GM21529 (cell line): ENCODE data around the gene ACMSD.
"Not testable (repeated sequence)": the region's sequence is repeated elsewhere in the genome, so short reads cannot be mapped to it uniquely, and the experiment has no call there.

Experiments
- ATAC-seq: cut with Tn5 transposase; IDR thresholded peaks from one replicate; pipeline ENCODE4 v1.9.1; 2021; ENCODE audit not compliant: unreplicated experiment

ACMSD gene

DNA sequence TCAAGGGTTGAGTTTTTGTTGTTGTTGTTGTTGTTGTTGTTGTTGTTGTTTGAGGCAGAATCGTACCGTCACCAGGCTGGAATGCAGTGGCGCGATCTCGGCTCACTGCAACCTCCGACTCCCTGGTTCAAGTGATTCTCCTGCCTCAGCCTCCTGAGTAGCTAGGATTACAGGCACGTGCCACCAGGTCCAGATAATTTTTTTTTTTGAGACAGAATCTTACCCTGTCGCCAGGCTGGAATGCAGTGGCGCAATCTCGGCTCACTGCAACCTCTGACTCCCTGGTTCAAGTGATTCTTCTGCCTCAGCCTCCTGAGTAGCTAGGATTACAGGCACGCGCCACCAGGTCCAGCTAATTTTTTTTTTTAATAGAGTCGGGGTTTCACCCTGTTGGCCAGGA lies 65.3 kb downstream of the ACMSD start:
- ATAC-seq, result not testable (repeated sequence)

DNA sequence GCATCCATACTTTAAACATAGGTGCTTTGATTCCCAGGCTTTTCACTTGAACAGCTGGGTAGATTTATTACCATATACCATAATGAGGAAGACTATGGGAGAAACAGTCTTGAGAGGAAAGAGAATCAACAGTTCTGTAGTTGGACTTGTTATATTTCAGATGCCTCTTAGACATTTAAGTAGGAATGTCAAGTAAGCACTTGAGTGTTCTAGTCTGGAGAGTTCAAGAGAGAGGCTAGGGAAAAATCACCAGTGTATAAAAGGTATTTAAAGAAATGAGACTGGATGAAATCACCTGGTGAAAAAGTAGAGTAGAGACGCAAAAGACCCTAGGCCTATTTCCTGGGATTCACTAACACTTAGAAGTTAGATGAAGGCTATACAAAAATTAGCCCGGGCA lies 66.8 kb downstream of the ACMSD start:
- ATAC-seq, result no peak

DNA sequence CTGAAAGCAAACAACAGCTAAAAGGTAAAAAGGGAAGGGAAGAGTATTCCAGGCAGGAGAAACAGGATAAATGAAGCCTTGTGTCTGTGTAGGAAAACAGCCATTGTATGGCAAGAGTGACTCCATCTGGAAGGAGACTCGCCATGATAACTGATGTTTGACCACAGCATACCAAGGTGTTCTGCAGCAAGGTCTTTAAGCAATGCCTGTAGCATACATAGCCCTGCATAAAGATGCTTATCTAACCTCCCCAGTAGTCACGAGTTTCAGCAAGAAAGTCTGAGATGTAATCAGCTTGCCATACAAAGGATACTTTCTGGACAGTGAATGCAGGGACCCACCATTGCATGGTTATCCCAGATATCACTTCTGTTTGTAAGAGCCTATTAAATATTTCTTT lies 68.3 kb downstream of the ACMSD start:
- no peak for ATAC-seq

DNA sequence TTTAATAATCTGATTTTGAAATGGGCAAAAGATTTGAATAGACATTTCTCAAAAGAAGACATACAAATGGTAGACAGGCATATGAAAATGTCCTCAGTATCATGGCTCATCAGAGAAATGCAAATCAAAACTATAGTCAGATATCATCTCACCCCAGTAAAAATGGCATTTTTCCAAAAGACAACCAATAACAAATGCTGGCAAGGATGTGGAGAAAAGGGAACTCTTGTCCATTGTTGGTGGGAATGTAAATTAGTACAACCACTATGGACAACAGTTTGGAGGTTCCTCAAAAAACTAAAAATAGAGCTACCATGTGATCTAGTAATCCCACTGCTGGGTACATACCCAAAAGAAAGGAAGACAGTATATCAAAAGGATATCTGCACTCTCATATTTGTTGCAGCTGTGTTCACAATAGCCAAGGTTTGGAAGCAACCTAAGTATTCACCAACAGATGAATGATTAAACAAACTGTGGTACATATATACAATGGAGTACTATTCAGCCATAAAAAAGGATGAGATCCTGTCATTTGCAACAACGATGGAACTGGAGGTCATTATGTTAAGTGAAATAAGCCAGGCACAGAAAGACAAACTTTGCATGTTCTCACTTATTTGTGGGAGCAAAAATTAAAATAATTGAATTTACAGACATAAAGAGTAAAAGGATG lies 69.2 kb downstream of the ACMSD start:
- ATAC-seq, result not testable (repeated sequence)

DNA sequence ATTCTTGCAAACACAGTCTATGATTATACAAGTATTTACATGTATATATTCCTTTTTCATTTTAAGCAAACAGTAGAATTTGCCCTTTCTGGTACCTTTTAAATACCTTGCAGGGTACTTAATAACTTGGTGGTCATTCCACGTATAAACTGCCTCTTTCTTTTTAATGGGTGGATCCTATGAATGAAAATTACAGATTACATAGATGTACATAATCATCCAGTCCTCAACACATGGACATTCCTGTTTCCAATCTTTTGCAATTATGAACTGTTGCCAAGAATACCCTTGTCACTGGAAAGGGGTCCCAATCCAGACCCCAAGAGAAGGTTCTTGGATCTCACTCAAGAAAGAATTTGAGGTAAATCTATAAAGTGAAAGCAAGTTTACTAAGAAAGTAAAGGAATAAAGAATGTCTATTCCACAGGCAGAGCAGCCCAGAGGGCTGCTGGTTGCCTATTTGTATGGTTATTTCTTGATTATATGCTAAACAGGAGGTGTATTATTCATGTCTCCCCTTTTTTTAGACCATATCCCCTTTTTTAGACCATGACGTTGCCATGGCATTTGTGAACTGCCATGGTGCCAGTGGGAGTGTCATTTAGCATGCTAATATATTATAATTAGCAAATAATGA lies 72.5 kb downstream of the ACMSD start:
- ATAC-seq, result no peak

DNA sequence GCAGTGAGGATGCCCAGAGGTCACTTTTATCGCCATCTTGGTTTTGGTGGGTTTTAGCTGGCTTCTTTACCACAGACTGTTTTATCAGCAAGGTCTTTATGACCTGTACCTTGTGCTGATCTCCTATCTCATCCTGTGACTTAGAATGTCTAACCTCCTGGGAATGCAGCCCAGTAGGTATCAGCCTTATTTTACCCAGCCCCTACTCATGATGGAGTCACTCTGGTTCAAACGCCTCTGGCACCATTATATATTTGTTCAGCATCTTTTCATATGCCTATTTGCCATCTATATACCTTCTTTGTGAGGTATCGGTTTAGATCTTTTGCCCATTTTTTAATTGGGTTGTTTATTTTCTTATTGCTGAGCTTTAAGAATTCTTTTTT lies 73.0 kb downstream of the ACMSD start:
- no peak for ATAC-seq

DNA sequence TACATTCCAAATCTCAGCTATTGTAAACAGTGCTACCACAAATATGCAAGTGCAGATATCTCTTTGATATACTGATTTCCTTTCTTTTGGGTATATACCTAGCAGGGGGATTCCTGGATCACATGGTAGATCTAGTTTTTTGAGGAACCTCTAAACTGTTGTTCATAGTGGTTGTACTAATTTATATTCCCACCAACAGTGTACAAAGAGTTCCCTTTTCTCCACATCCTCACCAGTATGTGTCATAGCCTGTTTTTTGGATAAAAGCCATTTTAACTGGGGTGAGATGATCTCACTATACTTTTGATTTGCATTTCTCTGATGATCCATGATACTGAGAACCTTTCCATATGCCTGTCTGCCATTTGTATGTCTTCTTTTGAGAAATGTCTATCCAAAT lies 73.9 kb downstream of the ACMSD start:
- no peak for ATAC-seq

DNA sequence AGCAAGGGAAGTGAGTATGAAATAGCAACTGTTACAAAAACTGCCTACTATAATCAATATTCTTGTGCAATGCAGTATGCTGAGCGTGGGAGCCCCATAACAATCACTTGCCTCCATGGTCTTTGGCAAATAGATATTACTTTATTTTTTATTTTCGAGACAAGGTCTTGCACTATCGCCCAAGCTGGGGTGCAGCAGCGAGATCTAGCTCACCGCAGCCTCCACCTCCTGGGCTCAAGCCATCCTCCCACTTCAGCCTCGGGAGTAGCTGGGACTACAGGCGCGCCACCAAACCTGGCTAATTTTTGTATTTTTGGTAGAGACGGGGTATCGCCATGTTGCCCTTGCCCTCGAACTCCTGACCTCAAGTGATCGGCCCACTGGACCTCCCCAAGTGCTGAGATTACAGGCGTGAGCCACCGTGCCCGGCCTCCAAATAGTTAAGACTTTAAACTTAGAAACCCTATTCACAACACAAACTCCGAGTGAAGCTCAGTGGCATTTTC lies 79.0 kb downstream of the ACMSD start:
- no peak for ATAC-seq

DNA sequence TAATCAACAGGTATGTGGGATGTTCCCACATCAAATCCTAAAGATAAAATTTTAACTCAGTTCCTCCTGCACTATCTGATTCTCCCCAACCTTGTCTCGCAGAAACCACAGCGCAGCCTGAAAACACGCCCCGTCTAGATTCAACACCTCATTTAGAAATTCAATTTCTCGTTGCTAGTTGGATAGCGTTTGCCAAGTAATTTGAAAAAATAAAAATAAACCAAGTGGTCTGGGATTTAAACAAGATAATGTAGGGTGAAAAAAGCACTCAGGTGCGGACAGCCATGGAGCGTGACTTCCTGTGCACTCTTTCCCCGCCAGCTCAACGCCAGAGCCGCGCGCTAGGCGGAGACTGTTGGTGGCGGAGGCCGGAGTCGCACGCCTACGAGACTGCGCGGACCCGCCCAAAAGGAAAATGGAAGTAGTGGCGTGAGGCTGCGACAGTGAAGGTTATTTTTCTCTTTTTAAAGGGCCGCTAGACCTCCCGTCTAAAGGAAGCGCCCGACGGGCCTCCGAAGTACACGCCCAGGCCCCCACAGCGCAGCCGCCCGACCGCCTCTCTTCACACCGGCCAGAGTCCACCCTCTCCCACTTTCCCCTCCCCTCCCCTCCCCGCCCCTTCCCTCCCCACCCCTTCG lies 79.6 kb downstream of the ACMSD start:
- ATAC-seq, result peak; percentile 72

DNA sequence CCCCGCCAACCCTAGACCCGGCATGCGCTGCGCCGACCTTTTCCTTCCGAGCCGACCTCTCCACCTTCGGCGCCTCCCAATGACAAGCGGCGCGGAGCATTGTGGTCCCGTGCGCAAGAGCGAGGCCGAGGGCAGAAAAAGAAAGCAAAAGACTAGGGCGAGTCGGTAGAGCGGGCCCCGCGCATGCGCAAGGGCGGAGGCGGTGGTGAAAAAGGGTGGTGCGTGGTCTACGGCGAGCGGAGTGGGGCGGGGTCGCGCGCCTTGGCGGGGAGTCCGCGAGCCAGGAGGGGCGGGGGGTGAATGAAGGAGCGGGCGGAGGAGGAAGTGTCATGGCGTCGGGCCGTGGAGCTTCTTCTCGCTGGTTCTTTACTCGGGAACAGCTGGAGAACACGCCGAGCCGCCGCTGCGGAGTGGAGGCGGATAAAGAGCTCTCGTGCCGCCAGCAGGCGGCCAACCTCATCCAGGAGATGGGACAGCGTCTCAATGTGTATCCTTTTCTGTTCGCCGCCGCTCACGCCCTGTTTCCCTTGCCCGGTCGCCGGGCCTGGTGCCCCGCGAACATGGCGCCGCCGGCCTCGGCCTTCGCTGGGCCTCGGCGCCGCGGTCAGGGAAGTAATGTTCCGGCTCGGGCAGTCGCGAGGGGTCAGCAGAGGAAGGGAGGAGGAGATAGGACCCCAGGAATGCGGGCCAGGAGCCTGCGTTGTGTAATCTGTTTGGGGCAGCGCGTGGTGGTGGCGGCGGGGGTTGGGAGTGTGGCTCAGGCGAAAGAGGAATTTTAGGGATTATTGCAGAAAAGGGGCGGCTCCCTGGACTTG lies 80.3 kb downstream of the ACMSD start, which contains the start of gene CCNT2:
TSS of gene CCNT2 (plus strand) at position 297 of the 815 bp plus-strand sequence. CDS start at position 330, 33 bp downstream.
- ATAC-seq, result peak; percentile 80

DNA sequence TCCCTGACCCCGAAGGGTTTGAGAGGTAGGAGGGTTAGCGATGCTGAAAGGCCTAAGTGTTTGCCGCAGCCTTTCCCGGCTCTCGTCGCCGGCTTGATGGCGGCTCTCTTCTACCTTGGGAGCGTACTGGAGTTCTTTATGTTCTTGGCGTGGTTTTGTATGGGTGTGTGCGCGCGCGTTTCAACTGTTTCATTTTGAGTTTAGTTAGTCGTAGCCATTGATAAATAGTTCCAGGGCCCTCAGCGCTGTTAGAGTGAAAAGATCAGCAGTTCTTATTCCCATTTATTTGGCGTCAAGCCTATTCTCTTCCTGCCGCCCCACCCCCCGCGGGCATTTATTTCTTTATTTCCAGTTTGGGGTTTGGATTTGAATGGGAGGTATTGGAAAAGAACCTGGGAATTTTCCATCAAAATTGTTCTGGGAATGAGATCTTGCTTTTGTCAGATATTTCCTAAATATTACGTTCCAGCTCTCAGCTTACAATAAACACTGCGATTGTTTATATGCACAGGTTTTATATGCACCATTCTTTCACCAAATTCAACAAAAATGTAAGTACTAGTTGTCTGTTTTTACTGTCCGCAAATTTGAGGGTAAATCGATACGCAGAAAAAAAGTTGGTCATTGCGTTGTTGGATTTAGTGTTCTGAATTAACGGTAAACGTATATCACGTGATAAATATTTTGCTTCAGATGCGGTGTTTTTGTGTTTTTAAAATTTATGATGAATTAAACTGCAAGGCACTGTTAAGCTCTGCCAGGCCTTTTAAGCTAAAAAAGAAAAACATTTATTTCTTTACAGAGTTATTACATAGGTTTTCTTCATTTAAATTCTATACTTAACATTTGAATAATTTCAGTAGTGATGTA lies 81.2 kb downstream of the ACMSD start:
- no peak for ATAC-seq

DNA sequence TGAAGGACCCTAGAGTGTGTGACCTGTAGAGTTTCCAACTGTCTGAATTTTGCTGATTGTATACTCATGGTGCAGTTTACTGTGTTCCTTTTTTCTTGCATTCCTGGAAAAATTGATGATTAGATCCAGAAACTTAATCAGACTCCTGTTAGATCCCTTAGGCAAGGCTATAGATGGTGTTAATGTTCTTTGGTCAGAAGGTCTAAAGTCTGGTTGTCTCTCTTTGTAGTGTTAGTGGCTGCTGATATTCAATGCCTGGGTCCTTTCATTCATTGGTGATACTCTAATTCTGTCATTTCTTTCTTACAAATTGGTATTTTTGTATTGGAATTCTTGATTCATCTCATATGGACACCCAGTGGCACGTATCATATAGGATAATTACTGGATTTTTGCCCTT lies 86.5 kb downstream of the ACMSD start:
- ATAC-seq, result no peak

DNA sequence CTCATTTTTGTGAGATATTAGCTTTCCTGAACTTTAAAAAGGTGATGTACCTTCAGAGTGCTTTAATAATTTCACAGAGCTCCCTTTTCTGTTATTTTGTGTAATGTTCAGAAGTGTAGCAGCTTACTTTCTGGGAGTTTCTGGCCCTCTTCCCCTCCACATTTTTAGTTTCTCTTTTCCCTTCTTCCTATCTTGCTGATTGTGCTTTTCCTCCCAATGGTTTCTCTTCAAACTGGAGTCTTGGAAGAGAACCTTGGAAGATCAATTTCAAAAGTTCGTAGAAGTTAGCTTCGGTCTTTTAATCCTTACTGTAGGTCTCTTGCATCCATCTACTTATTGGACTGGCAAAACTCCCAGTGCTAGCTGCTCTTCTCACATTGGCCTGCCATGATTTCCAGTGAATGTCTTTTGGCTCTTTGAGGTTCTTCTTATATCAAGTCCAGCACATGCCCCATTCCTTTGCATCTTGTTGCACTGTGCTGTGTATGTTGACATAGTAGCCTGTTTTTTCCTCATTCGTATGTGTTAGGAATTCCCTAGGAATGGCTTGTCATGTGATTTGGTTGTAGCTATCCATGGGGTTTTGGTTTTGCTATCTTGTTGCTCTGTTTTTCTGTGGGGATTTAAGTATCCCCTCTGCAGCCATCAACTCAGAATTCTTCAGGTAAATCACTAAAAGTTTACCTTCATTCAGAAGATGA lies 88.0 kb downstream of the ACMSD start:
- no peak for ATAC-seq

DNA sequence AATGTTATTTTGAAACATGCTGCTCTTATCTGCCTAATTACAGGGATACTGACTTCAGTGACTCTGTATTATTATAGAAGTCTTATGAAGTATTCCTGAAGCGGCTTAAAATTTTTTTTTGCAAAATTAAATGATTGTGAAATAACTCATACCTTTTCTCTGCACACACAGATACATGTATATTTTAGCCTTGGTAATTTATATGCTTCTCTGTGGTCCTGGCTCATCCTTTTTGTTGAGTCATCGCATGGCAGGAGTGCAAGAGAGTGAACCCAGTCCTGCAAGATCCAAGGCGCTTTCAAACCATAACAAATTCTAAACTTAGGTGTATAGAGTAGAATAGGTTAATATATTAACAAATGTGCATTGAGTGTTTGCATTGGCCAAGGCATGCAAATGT lies 88.8 kb downstream of the ACMSD start:
- ATAC-seq, result no peak

DNA sequence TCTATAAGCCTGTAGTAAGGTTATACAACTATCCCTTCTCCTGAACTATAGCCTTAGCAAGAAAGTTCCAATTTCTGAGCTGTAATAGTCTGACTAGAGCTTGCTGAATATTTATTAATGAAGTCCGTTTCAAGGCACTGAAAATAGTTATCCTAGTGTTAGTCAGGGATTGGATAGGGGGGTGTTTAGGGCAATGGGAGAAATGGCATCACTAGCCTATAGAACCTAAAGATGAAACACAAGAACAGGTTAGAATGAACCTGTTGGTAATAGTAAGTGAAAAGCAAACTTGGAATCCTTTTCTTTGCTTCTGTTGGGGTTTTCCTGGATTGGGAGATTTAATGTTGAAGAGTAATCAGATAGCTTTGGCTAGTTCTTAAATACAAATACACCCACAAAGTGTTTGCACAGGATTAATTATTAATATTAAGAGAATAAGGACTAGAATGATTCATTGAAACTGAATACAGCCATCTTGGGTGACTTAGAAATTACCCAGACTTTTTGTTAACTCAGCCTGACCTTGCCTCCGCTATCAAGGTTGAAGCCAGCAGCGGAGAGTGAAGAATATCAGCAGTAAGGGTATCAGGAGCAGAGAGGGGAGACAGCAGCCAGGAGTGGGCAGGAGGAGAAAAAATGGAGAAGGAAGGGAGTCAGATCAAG lies 94.6 kb downstream of the ACMSD start:
- ATAC-seq, result no peak

DNA sequence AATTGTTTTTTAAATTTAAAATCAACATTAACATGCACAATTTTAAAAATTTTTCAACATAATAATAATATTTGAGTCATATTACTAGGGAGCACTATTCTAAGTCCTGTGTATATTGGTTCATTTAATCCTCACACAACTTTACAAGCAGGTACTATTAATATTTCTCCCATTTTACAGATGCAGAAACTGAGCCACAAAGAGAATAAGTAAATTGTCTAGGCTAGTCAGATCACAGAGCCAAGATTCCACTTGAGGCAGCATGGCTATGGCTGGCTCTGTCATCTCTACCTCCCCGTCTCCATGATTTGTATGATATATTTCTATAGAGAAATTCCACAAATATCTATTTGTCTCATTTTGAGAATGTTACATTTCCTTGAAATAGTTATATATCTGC lies 95.3 kb downstream of the ACMSD start:
- ATAC-seq, result no peak

DNA sequence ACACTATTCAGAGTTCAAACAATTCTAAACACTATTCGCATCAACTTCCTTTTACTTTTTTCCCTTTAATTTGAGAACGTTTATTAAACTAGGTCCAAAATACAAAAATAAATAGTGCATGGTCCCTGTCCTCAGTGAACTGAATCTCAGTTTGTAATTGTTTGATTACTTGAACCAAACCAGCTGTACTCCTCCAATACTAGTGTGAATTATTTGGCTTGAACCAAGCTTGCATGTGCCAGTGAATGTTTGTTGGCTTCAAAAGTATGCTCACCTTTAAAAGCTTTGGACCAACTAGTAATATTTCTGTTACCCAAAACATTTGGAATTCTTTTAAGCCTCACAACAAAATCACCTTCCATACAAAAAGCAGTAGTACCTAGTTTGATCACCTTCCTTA lies 95.7 kb downstream of the ACMSD start:
- ATAC-seq, result no peak

DNA sequence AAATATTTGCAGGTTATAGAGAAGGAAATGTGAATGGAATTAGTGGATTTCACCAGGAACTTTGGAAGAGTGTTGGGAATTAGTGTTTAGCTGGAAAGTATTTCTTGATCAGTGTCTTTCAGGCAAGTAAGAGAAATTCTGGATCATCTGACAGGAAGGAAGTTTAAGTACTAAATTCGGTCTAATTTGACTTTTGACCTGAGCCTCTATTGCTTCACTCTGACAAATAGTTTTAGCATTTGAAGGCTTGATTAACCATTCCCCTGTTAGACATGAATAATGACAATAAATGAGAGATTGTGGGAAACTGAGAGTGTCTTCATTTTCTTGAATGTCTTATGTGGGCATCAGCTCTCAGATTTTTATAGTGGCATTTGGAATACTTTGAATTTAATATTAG lies 96.2 kb downstream of the ACMSD start:
- ATAC-seq, result no peak

DNA sequence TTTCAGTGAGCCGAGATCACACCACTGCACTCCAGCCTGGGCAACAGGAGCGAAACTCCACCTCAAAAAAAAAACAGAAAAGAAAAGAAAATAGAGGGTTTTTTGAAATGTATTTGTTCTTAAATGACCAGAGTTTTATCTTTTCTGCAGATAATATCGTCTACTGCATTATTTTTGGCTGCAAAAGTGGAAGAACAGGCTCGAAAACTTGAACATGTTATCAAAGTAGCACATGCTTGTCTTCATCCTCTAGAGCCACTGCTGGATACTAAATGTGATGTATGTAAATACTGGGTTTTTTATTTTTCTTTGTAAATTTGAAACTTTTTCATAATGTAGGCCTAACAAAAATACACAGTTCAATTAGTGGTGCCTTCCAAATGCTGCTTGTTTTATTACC lies 98.3 kb downstream of the ACMSD start:
- ATAC-seq, result no peak
